Left lung (tissue), 10 donors: ENCODE results near the gene SRCIN1. TPM values are rescaled to one million over a fixed set of nuclear protein-coding genes. Genes with fewer than 3 reads are reported as not detected.

Experiments used
- ATAC-seq: fragments of 200-7000 bp; cut with Tn5 transposase; one replicate; pipeline ENCODE4 v1.9.1; 2020; ENCODE audit warnings: moderate library complexity
- DNase-seq, 4 donors: peaks; one replicate each; pipeline ENCODE4 v3.0.0-alpha.2; 2013 to 2020
- H3K27ac ChIP-seq, 2 donors: fragments of 200-600 bp; sonication (generic) in 1 of 2; one replicate each; pipeline versions ENCODE4 v1.5.0 to v1.8.0; 2020 to 2021
- H3K27me3 ChIP-seq, 2 donors: fragments of 200-600 bp; sonication (generic) in 1 of 2; one replicate each; pipeline versions ENCODE4 v1.5.0 to v1.8.0; 2020 to 2021
- H3K36me3 ChIP-seq, 2 donors: fragments of 200-600 bp; sonication (generic) in 1 of 2; one replicate each; pipeline versions ENCODE4 v1.5.0 to v1.8.0; 2020 to 2021
- H3K4me1 ChIP-seq, 2 donors: fragments of 200-600 bp; one replicate each; pipeline ENCODE4 v1.8.0; 2021
- H3K4me3 ChIP-seq, 2 donors: fragments of 200-600 bp; sonication (generic) in 1 of 2; one replicate each; pipeline versions ENCODE4 v1.5.0 to v1.8.0; 2020 to 2021; ENCODE audit warnings: mild to moderate bottlenecking in 1 of 2
- H3K9me3 ChIP-seq, 2 donors: fragments of 200-600 bp; sonication (generic) in 1 of 2; one replicate each; pipeline versions ENCODE4 v1.5.0 to v1.8.0; 2020 to 2021
- intact Hi-C, 2 donors: fragments of 100-400 bp; cut with DNase I; formaldehyde crosslinking; loops; one replicate each; pipeline versions ENCODE4 v1.11.2 to v1.14.2; 2022
- polyA plus RNA-seq, 6 donors: library from polyadenylated mRNA; unstranded; fragments of 120-200 nt; gene quantifications; one replicate each; pipeline ENCODE4 v1.2.1, GENCODE V29; 2013; ENCODE audit not compliant: insufficient read length in 6 of 6
- total RNA-seq, 2 donors: library from RNA; stranded (reverse); fragmentation: NEBNext Ultra II Directional; extraction: Animal tissue kit (Norgen Biotek cat#: 25700); gene quantifications; one replicate each; pipeline ENCODE4 v1.2.1, GENCODE V29; 2021
- TF ChIP-seq, protein P1 (sequence below), 2 donors: fragments of 200-600 bp; sonication (generic) in 1 of 2; IDR thresholded peaks; one replicate each; pipeline versions ENCODE4 v1.5.0 to v1.8.0; 2021; ENCODE audit warnings: antibody characterized with exemption in 2 of 2
- donor health status: DM: no; HTN: yes; CAD: no.
- donor health status: DM: no; HTN: no; CAD: no.

The SRCIN1 gene
- total and polyA plus RNA-seq, 8 donors, result 2.7 to 10.6 (median 7.4) TPM

DNA sequence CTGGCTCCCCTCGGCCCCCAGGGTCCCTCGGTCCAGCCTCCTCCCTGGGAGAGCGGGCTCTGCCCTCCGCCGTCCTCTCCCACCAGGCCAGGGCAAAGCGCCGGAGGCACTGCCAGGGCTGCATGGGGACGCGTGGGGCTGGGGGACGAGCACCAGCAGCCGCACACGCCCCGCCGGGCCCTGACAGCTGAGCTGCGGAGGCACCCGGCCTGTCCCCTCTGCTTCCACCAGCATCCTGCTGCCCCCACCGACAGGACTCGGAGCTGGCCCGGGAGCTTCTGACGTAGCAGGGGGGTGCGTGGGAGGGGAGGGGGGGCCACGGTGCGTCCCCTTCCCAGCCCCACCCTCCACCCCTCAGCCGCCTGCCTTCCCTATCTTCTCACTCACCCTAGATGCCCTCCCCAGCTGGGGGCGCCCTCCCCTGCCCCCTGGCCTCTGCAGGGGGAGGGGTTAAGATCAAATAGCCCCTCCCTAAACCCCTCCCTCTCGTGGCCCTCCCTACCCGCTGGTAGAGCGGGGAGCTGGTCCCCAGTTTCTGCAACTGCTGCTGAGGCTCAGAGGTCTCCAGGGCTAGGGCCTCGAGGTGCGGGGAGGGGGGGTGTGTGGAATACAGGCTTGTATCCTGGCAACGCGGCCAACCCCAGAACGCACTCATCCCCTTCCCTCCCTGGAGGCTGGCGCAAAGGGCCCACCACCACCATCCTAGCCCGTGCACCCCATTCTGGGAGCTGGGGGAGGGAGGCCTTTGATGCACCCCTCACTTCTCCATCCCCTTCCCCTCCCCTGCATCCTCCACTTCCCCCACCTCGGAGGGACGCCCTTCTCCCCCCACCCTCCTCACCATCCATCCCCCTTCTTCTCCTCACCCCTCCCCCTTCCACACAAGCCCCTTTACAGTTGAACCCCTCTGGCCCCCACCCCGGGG, 1.0 kb downstream of the SRCIN1 start:
- peaks cover 39 to 97% of the 10 kb centered on the region in 2 donors for H3K27me3 ChIP-seq
- H3K27ac ChIP-seq, result no peak overlapping the region
- H3K4me1 ChIP-seq, result peaks cover 5 to 11% of the 10 kb centered on the region in 2 donors
- H3K4me3 ChIP-seq, result peak overlapping the region in 1 of 2 donors; percentile 31
- no peaks in the 10 kb centered on the region for H3K9me3 ChIP-seq
- ATAC-seq, result no peak
- TF ChIP-seq, protein P1, sequence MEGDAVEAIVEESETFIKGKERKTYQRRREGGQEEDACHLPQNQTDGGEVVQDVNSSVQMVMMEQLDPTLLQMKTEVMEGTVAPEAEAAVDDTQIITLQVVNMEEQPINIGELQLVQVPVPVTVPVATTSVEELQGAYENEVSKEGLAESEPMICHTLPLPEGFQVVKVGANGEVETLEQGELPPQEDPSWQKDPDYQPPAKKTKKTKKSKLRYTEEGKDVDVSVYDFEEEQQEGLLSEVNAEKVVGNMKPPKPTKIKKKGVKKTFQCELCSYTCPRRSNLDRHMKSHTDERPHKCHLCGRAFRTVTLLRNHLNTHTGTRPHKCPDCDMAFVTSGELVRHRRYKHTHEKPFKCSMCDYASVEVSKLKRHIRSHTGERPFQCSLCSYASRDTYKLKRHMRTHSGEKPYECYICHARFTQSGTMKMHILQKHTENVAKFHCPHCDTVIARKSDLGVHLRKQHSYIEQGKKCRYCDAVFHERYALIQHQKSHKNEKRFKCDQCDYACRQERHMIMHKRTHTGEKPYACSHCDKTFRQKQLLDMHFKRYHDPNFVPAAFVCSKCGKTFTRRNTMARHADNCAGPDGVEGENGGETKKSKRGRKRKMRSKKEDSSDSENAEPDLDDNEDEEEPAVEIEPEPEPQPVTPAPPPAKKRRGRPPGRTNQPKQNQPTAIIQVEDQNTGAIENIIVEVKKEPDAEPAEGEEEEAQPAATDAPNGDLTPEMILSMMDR (IDR thresholded peaks at IDR 0.05), result no peak
- intact Hi-C loops, result no loop called here
- DNase-seq, result peak in 2 of 4 donors; percentile 43 to 75
- H3K36me3 ChIP-seq, result no peaks in the 10 kb centered on the region

DNA sequence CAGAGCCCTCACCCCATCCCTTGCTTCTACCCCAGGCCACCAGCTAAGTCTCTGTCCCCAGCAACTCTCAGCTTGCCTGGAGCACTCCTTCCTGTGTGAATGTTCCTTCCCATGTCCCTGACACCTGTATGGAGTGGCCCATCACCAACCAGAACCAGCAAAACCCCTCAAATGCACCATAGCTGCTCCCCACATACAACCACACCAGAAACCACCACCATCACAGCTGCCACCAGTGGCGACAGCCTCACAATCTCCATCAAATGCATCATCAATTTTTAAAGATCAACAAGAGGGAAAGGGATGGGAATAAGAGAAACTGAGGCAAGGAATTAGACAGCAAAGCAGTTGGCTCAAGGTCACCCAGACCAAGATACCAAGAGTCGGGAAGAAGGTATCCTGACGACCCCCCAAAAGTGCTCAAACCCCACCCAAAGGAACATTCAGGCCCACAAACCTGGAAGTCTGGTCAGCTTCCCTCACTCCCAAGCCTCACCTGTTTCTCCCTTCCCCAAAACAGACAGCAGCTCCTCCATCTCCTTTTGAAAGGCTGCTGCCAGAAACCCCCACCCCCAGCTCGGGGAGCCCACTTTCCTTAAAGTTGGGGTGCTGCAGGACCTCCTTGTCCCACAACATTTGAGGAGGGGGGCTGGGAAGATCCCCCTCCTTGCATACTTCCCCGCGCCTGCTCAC, 1.8 kb downstream of the SRCIN1 start:
- no peak for ATAC-seq
- TF ChIP-seq, protein P1 (IDR thresholded peaks at IDR 0.05), result no peak
- DNase-seq, result peak in 1 of 4 donors; percentile 0
- Histone ChIP-seq H3K4me3 (no peak overlapping the region), H3K9me3 (no peaks in the 10 kb centered on the region), H3K27ac (no peak overlapping the region), H3K36me3 (no peaks in the 10 kb centered on the region), H3K27me3 (peaks cover 46 to 97% of the 10 kb centered on the region in 2 donors), H3K4me1 (peaks cover 5 to 11% of the 10 kb centered on the region in 2 donors)
- intact Hi-C loops, result no loop called here

DNA sequence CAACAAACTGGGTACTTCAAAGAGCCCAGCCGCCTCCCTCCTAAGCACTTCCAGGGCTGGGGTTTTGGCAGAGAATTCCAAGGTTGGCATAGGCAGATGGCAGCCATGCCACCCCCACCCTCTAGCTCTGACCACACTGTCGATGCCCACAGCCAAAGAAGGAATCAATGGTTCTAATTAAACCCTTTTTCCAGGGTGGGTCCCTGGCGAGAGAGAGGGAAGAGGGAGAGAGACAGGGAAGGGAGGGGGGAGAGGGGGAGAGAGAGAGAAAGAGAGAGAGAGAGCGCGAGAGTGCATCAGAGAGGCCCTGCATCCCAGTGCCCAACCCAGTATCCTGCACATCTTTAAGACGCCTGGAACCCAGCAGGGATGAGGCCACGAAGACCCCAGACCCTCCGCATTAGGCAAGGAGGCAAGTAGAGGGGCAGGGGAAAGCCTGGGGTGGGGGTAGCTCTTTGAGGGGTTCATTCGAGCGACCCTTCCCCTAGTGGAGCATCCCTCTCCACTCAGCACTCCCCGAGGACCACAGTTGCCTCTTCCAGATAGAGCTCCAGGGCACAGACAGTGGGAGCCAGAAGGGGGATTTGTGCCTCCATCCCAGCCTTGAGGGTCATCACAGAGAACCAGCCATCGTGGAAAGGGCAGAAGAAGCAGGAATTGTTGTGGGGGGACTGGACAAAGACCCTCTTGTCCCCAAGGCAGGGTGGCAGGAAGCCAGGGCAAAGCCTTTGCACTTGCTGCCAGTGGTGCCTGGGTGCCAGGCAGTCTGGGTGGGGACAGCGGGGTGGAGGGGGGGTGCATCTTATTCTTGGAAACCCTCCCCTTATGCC, 2.6 kb downstream of the SRCIN1 start:
- H3K36me3 ChIP-seq, result no peaks in the 10 kb centered on the region
- H3K27ac ChIP-seq, result no peak overlapping the region
- peaks cover 5 to 11% of the 10 kb centered on the region in 2 donors for H3K4me1 ChIP-seq
- intact Hi-C loops, result no loop called here
- TF ChIP-seq, protein P1 (IDR thresholded peaks at IDR 0.05), result no peak
- DNase-seq (peak in 1 of 4 donors; percentile 35), ATAC-seq (no peak)
- H3K9me3 ChIP-seq, result no peaks in the 10 kb centered on the region
- no peak overlapping the region for H3K4me3 ChIP-seq
- peaks cover 47 to 97% of the 10 kb centered on the region in 2 donors for H3K27me3 ChIP-seq

DNA sequence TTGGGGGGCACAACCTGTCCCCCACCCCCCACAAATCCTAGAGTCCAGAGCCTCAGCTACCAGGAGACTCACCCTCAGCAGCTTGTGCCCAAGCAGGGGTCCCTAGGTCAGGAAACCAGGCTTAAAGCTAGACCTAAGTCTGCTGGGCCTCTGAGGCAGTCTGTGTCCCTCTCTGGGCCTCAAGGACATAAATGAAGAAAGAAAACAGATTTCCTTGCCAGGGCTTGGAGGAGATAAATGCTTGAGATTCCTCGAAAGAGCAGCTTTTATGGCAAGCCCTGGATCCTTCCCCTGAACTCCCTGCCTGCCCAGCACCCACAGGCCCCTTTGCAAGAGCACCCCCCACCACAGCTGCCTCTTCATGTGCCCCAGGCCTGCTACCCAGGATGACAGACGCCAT, 3.3 kb downstream of the SRCIN1 start:
- no peak for ATAC-seq
- no peak overlapping the region for H3K27ac ChIP-seq
- peak in 1 of 4 donors; percentile 21 for DNase-seq
- peaks cover 40 to 97% of the 10 kb centered on the region in 2 donors for H3K27me3 ChIP-seq
- H3K9me3 ChIP-seq, result no peaks in the 10 kb centered on the region
- TF ChIP-seq, protein P1 (IDR thresholded peaks at IDR 0.05), result no peak
- intact Hi-C loops, result no loop called here
- H3K4me3 ChIP-seq, result no peak overlapping the region
- no peaks in the 10 kb centered on the region for H3K36me3 ChIP-seq
- peaks cover 5 to 11% of the 10 kb centered on the region in 2 donors for H3K4me1 ChIP-seq
